HG02943 (cell line): ENCODE results near the gene ELN.

Source experiments
- ATAC-seq: cut with Tn5 transposase; IDR thresholded peaks from one replicate; pipeline ENCODE4 v1.9.1; 2021; ENCODE audit warnings: mild to moderate bottlenecking, low read depth, moderate library complexity; ENCODE audit not compliant: unreplicated experiment

Gene ELN

DNA sequence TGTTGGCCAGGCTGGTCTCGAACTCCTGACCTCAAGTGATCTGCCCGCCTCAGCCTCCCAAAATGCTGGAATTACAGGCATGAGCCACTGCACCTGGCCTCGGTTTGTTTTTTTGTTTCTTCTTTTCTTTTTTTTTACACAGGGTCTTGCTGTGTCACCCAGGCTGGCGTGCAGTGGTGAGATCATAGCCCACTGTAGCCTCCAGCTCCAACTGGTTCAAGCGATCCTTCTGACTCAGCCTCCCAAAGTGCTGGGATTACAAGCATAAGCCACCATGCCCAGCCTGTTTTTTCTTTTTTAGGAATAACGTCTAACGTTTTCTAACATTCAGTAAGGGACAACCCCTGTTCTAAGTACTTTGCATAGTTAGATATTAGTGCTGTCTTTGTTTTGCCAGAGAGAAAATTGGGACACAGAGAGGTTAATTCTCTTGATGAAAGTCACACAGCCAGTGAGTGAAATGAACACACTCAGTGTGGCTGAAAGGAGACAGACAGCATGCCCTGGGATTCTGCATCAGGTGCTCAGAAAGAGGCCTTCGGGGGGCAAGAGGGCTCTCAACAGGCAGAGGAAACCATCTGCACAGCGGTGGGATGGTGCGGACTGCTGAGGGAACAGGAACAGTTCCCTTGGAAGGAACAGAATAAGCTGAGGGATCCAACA is 59.9 kb downstream of the ELN start:
- ATAC-seq, result no peak

DNA sequence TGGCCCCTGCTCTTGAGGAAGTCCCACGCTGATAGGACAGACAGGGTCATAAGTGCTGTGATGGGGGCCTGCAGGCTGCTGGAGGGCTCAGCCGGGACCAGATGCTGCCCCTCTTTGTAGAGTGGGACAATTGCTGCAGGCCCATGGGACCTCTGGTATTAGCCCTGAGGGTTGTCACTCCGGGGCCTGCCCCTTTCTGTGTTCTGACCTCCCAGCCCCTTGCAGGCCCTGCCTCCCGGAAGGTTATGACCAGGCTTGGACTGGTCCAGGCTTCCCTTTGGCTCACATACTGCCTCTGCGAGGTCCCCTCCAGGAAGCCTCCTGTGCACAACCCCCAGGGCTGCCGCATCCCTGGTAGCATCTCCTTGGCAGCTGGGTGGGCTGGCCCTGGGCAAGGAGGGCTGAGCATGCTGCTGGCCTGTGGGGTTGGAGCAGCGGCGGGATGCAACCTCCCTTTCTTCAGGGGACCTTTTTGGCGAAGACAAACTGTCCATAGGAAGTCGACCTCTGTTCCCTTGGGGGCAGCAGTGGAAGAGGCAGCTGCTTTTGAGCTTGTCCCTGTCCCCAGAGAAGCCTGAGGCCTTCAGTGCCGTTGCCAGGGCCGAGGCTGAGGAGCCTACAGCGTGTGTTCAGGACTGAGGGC is 64.5 kb downstream of the ELN start:
- ATAC-seq, result peak; percentile 30

DNA sequence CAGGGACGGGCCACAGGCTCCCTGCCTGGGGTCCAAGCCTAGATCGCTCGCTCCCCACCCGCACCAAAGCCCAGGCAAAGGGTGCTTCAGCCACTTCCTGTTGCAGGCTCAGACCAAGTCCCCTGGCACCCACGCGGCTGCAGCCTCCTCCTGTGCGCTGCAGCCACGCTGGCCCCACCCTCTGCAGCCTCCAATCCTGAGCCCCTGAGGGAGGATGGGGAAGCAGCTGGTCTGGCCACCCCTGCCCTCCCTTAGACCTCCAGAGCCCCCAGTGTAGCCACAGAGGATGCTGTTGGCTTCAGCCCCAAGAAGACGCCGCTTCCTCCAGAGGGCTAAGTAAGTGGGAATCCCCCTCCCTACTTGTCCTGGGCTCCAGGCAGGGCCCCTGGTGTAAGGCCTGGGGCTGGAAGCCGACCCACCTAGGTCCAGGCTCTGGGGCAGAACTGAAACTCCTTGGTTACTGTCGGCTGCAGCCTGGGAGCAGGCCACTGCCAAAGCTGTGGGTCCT is 65.0 kb downstream of the ELN start:
- ATAC-seq, result peak; percentile 54

DNA sequence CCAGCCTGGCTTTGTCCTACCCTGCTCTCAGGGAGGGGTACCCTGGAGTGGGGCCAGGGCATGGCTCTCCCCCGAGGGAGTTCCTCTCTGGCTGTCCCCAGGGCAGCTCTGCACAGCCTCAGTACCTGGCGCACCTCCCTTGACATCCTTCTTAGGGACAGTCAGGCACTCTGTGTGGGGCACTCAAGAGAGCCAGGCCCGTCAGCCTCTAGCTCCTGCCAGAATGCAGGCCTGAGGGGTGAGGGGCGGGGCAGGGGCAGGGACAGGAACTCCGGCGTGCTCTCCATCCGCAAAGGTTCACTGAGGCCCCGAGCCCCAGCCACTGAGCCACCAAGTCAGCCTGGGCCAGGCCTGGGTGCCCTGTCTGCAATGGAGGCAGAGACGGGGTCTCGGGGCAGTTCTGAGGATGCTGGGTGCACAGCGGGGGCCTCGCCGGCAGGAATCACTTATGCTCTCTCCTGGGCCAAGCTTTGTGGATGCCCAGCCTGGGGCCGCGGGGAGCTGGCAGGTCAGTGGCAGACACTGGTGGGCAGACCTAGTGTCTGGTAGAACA is 65.8 kb downstream of the ELN start:
- ATAC-seq, result peak; percentile 4

DNA sequence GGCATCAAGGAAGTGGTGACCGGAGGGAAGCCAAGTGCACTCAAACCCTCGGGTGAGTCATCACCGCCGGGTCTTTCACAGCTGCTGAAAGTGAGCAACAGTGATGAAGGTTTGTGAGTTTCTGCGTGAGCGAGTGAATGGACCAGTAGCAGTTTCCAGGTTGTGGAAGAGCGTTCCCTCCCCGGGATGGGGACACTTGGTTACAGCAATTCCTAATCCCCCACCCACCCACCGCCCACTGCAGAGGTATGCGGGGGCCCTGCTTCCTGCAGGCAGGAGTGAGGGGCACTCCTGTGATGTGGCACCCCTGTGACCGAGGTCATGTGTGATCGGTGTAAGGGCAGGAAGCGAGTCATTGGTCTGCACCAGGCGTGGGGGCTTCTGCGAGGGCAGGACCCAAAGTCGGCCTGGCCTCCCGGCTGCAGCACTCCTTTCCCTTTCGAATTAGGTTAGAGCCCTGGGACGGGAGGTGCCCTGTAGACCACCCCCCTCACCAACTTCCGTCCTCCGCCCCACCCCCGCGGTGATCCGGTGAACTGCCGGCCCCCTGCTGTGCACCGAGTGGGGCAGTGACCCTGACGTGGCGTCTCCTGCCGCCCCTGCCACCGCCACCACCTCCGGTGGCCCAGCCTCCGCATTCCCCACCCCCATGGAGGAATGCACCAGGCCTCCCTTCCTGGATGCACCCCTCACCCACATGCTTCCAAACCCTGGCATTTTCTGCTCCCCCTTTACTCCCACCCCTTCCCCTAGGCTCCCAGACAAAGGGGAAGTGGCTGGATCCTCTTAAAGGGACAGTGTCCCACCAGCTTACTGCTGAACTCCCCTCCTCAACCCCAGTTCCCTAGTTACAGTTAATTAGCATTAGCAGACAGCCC is 66.5 kb downstream of the ELN start:
- ATAC-seq, result peak; percentile 40

DNA sequence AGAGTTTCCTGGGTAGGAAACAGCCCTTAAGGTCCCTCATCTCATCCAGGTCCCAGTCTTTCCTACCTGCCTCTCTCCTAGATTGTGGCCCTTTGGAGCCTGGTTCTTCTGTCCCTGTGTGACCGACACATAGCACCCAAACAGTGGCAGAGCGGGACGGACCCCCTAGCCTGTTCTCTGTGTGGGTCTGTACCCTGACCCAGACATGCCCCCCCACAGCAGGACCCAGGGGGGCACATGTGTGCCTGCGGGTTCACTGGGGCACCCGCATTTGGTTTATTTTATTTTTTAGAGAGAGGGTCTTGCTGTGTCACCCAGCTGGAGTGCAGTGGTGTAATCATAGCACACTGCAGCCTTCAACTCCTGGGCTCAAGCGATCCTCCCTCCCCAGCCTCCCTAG is 67.2 kb downstream of the ELN start:
- no peak for ATAC-seq

DNA sequence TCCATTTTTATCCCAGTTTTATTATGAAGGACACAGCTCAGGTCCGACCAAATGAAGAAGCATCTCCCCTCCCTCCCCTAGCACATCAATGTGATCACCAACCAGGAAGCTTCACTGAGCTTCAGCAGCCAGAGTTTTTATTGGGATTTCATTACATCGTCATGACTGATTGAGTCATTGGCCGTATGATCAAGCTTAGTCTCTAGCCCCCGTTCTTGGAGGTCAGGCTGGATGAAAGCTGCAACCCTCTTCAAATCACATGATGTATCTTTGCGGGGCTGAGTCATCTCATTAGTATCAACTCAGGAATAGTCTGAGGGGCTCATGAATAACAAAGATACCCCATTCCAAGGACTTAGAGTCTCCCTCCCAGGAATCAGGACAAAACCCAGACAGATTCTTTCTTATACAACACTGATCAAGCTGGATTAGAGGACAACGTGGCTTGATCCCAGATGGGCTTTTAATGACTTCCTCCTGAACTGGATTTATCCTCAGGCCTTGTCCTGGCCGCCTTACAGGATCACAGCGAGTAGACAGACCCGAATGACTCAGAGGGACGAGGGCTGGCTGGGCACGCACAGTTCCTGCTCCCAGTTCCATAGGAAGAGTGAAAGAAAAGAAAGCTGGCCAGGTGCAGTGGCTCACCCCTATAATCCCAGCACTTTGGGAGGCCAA is 70.1 kb downstream of the ELN start:
- ATAC-seq, result no peak

DNA sequence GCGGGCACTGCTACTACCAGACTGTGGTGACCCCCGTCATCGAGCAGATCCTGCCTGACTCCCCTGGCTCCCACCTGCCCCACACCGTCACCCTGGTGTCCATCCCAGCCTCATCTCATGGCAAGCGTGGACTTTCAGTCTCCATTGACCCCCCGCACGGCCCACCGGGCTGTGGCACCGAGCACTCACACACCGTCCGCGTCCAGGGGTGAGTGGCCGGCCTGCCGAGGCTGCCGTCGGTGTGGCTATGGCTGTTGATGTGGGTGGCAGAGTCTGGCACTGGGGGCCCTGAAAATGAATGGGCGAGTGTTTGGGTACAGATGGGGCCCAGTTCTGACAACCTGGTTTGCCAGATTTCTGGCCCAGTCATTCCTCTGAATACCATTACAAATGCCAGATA is 71.1 kb downstream of the ELN start:
- no peak for ATAC-seq

DNA sequence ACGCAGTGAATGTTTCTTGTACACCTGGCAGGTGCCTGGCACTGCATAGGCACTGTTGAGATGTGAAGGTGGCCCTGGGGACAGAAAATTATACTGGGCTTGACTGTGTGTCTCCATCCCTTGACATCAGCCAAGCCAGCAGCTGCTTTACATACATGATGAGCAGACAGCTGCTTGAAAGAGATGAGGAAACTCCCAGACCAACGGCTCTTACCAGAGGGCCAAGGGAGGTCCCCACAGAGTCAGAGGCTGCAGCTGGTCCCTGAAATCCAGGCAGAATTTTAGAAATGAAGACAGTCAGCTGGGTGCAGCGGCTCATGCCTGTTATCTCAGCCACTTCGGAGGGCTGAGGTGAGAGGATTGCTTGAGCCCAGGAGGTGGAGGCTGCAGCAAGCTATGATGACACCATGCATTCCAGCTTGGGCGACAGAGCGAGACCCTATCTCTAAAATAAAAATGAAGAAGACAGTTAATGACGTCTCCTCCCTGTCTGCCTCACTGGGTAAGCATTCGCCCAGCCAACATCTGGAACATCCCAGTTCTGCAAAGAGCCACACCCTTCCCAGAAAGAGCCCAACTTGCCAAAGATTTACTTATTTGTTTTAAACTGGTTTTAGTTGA is 73.2 kb downstream of the ELN start:
- ATAC-seq, result peak; percentile 73

DNA sequence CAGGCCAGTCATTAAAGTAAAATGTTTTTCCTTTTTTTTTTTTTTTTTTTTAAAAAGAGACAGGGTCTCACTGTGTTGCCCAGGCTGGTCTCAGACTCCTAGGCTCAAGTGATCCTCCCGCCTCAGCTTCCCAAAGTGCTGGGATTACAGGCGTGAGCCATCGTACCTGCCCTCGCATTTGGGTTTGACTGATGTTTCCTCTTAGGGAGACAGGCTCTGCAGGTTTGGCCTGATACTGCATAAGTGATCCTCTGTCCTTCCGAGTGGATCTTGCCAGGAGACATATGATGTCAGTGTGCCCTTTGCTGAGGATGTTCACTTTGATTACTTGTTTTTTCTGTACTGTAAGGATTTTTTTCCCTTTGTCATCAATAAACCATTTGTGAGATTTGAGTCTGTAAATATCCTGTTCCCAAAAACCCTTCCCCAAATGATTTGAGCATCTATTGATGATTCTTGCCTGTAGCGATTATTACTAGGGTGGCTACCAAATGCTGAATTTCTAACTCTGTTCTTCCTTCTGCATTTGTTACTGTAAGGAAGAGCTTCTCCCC is 75.3 kb downstream of the ELN start:
- ATAC-seq, result no peak

DNA sequence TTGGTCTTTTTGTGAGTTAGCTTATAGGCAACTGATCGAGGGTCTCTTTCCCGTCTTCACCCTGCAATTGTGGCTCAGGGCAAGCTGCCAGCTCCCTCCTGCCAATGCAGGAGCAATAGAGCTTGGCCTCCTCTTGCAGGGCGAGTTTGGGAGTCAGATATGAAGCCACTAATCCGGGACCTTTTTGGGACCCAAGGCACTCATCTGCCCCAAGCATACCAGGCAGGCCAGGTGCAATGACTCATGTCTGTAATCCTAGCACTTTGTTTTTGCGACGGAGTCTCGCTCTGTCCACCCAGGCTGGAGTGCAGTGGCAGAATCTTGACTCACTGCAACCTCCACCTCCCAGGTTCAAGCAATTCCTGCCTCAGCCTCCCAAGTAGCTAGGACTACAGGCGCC is 76.7 kb downstream of the ELN start:
- ATAC-seq, result no peak

DNA sequence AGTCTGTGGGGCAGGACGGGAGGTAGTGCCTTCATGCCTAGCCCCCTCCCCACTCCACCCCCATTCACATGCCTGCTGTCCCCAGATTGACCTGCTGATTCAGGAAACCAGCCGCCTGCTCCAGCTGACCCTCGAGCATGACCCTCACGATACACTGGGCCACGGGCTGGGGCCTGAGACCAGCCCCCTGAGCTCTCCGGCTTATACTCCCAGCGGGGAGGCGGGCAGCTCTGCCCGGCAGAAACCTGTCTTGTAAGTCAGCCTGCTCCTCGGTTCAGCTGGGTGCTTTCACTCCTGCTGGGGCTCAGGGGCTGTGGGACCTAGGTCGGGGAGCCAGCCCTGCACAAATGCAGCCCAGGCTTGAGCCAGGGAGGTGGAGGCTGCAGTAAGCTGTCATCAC is 78.0 kb downstream of the ELN start:
- ATAC-seq, result no peak

DNA sequence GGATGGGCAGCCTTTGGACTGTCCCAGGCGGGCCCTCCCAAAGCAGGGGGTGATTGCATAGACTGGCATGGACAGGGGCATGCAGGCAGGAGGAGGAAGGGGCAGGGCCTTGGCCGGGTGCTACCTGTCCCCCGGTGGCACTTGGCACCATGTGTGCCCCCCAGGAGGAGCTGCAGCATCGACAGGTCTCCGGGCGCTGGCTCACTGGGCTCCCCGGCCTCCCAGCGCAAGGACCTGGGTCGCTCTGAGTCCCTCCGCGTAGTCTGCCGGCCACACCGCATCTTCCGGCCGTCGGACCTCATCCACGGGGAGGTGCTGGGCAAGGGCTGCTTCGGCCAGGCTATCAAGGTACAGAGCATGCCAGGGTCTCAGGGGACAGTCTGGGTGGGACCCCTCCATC is 78.9 kb downstream of the ELN start:
- no peak for ATAC-seq

DNA sequence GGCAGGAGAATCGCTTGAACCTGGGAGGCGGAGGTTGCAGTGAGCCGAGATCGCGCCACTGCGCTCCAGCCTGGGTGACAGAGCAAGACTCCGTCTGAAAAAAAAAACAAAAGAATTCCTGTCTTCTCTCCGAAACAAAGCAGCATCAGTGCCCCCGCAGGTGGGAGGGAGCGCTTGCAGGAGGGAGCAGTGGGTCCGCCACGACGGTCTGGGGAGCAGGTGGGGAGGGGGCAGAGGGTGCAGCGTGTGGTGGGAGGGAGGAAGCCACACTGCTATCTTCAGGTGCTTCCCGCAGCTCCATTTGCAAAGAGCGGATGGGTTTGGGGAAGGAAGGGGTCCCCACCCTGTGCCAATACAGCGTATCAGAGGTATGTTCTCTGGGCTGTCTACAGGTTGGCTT is 87.4 kb downstream of the ELN start:
- ATAC-seq, result no peak

DNA sequence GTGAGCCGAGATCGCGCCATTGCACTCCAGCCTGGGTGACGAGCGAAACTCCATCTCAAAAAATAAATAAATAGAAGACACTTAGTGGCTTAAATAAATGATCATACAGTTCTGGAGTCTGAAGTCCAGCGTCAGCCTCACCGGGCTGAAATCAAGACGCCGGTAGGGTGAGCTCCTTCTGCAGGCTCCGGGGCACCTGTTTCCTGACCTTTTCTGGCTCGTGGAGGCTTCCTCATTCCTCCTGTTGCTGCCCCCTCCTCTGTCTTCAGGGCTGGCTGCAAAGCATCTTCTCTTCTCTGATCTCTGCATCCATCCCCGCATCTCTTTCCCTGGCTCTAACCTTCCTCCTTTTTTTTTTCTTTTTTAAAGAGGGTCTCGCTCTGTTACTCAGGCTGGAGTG is 88.4 kb downstream of the ELN start:
- no peak for ATAC-seq
